ENCODE data around the gene MYT1. TPM values are rescaled to one million over a fixed set of nuclear protein-coding genes. Genes with fewer than 3 reads are reported as not detected.

MYT1 gene
- total RNA-seq, 1 donor from 2014 or later: not detected

DNA sequence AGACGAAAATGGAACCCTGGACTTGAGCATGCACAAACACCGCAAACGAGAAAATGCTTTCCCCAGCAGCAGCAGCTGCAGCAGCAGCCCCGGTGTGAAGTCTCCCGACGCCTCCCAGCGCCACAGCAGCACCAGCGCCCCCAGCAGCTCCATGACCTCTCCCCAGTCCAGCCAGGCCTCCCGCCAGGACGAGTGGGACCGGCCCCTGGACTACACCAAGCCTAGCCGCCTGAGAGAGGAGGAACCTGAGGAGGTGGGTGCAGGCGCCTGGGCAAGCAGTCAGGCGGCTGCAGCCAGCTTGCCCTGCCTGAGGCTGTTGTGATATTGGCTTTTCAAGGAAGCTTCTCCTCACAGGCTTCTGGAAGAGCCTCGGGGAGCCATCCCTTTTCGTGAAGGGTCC lies 55.5 kb downstream of the MYT1 start:
- DNase-seq (ENCODE audit: low spot score in 2 of 2): no peak
- Histone ChIP-seq H3K4me3 (no peak overlapping the region), H3K36me3 (no peaks in the 10 kb centered on the region), H3K4me1 (no peaks in the 10 kb centered on the region), H3K27me3 (no peaks in the 10 kb centered on the region), H3K9me3 (no peaks in the 10 kb centered on the region), H3K27ac (no peak overlapping the region)
- intact Hi-C loops (cut with DNase I): no loop called here
- TF ChIP-seq, protein P1, sequence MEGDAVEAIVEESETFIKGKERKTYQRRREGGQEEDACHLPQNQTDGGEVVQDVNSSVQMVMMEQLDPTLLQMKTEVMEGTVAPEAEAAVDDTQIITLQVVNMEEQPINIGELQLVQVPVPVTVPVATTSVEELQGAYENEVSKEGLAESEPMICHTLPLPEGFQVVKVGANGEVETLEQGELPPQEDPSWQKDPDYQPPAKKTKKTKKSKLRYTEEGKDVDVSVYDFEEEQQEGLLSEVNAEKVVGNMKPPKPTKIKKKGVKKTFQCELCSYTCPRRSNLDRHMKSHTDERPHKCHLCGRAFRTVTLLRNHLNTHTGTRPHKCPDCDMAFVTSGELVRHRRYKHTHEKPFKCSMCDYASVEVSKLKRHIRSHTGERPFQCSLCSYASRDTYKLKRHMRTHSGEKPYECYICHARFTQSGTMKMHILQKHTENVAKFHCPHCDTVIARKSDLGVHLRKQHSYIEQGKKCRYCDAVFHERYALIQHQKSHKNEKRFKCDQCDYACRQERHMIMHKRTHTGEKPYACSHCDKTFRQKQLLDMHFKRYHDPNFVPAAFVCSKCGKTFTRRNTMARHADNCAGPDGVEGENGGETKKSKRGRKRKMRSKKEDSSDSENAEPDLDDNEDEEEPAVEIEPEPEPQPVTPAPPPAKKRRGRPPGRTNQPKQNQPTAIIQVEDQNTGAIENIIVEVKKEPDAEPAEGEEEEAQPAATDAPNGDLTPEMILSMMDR (IDR thresholded peaks at IDR 0.05): no peak

DNA sequence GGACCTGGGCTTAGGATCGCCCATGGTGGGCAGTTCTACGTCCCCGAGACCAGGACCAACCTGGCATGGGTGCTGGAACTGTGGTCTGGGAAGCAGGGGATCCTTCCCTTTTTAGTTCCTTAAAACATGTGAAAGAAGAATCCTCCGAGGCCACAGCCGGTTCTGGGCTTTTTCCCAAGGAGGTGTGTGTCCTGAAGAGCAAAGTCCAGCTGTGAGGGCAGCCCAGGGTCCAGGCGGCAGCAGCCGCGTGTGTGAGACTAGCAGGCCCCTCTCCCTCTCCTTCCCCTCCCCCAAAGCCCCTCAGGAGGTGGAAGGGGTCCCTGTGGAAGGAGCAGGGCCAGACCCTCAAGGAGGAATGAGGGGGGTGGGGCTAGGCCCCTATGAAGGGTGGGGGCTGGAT lies 56.2 kb downstream of the MYT1 start:
- H3K4me1 ChIP-seq: no peaks in the 10 kb centered on the region
- H3K36me3 ChIP-seq: no peaks in the 10 kb centered on the region
- no peak for DNase-seq (ENCODE audit: low spot score in 2 of 2)
- H3K27ac ChIP-seq: no peak overlapping the region
- TF ChIP-seq, protein P1 (IDR thresholded peaks at IDR 0.05): no peak
- no peak overlapping the region for H3K4me3 ChIP-seq
- no peaks in the 10 kb centered on the region for H3K27me3 ChIP-seq
- no peaks in the 10 kb centered on the region for H3K9me3 ChIP-seq
- intact Hi-C loops (cut with DNase I): no loop called here

DNA sequence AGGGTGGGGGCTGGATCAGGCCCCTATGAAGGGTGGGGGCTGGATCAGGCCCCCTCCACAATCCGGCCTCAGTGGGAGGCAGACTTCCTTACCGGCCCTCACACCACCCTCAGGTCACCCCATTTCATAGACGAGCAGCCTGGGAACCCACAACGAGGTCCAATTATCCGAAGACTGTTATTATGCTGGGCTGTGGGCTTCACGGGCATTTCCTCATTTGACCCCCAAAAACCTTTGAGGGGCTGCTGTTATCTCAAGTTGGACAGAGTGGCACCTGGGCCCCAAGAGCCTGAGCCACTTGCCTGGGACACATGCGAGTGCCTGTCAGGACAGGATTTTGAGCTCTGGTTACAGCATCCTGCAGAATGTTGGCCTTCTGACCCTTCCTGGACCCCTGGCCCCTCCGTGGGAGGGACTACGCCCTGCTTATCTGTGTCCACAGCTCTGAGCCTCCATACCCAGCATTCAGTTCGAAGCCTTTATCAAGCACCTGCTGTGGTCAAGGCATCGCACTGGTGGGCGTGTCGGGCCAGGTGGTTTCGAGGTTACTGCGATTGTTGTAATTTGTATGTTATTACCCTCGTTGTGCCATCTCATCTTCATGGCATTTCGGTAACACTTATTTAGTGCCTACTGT lies 56.8 kb downstream of the MYT1 start:
- TF ChIP-seq, protein P1 (IDR thresholded peaks at IDR 0.05): no peak
- Histone ChIP-seq H3K36me3 (no peaks in the 10 kb centered on the region), H3K9me3 (no peaks in the 10 kb centered on the region)

DNA sequence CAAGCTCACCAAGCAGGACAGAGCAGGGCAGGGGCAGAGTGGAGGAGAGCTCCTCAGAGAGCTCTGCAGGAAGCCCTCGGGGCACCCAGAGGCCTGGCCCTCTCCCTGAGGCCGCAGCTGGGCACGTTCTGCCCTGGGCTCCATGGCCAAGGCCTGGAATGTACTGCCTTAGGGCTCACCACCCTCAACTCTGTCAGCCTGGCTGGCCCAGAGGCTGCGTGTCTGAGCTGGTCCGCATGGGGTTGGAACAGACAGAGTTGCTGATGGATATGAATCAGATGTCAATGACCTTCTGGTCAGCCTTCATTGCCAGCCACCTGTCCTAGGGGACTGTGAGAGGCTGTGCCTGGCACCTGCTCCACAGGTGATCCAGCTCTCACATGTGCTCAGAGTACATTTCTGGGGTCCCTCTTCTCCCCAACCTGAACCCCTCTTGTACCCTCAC lies 58.1 kb downstream of the MYT1 start:
- Histone ChIP-seq H3K27ac (no peak overlapping the region), H3K4me3 (no peak overlapping the region), H3K36me3 (no peaks in the 10 kb centered on the region), H3K4me1 (no peaks in the 10 kb centered on the region), H3K9me3 (no peaks in the 10 kb centered on the region), H3K27me3 (no peaks in the 10 kb centered on the region)
- TF ChIP-seq, protein P1 (IDR thresholded peaks at IDR 0.05): no peak
- intact Hi-C loops (cut with DNase I): no loop called here
- no peak for DNase-seq (ENCODE audit: low spot score in 2 of 2)

More for the DNA sequence above, 56.8 kb downstream of the MYT1 start:
- H3K27me3 ChIP-seq: no peaks in the 10 kb centered on the region
- no peak for DNase-seq (ENCODE audit: low spot score in 2 of 2)
- no peak overlapping the region for H3K27ac ChIP-seq
- H3K4me3 ChIP-seq: no peak overlapping the region
- no peaks in the 10 kb centered on the region for H3K4me1 ChIP-seq
- intact Hi-C loops (cut with DNase I): no loop called here

DNA sequence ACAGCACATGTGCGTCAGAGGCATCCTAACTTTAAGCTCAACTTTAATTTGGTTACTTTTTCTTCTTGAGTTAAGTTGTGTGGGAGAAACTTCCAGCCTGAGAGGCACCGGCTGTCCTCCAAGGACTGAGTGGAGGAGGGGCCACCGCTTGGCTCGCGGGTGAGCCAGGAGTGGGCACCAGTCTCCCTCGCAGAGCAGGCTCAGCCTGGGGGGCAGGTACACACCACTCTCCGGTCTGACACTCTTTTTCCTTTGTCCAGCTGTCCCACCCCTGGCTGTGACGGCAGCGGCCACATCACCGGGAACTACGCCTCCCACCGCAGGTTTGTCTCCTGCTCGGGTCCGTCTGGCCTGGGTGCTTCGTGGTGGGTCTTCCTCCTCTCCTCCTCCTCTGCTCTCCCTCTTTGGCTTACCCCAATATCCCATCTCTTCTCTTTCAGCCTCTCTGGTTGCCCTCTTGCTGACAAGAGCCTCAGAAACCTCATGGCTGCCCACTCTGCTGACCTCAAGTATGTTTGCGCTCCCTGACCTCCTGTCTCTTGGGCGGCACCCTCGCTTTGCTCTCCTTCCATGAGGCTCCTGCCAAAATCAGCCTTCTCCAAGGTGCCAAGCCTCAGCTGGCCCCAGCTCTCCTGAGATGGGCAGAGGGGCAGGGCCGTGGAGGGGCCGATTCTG lies 58.7 kb downstream of the MYT1 start:
- H3K4me3 ChIP-seq: no peak overlapping the region
- DNase-seq (ENCODE audit: low spot score in 2 of 2): no peak
- intact Hi-C loops (cut with DNase I): no loop called here
- no peak overlapping the region for H3K27ac ChIP-seq
- H3K27me3 ChIP-seq: no peaks in the 10 kb centered on the region
- H3K9me3 ChIP-seq: no peaks in the 10 kb centered on the region
- TF ChIP-seq, protein P1 (IDR thresholded peaks at IDR 0.05): no peak
- H3K36me3 ChIP-seq: no peaks in the 10 kb centered on the region
- no peaks in the 10 kb centered on the region for H3K4me1 ChIP-seq

Measured in ascending aorta (tissue), 2 donors.